Peyer's patch (tissue), 4 donors: ENCODE results near the gene ZNF783.

Source experiments
- CTCF ChIP-seq, 6 experiments: fragments of 450-650 bp in 4 of 6; fragments of 200-600 bp in 2 of 6; sonication (generic) in 1 of 6; IDR thresholded peaks; one replicate each; pipeline ENCODE4 v1.5.1; 2017 to 2019; ENCODE audit warnings: antibody characterized with exemption in 6 of 6, mild to moderate bottlenecking in 3 of 6, moderate library complexity in 1 of 6
- POLR2A ChIP-seq, 2 donors: fragments of 450-650 bp; IDR thresholded peaks; one replicate each; pipeline ENCODE4 v1.5.1; 2017; ENCODE audit warnings: antibody characterized with exemption in 2 of 2, mild to moderate bottlenecking in 2 of 2, moderate library complexity in 2 of 2

- no peak for TF ChIP-seq CTCF (IDR thresholded peaks at IDR 0.05)
- TF ChIP-seq POLR2A (IDR thresholded peaks at IDR 0.05) = no peak
Measured at GRCh38 chr7:149240637-149241036, 21.4 kb upstream of the ZNF783 start.
